ENCODE data around the gene ABHD17A. TPM values are rescaled to one million over a fixed set of nuclear protein-coding genes. Genes with fewer than 3 reads are reported as not detected.
A peak's percentile ranks its signal among the peaks of the same experiment; 100 is the strongest.

The ABHD17A gene
- total and polyA plus RNA-seq, 9 of the 15 experiments (the other 6 are each of a cell fraction or from before 2014, with no cell fraction given) = 0.04 to 135 (median 21.8) TPM; not detected in 1

DNA sequence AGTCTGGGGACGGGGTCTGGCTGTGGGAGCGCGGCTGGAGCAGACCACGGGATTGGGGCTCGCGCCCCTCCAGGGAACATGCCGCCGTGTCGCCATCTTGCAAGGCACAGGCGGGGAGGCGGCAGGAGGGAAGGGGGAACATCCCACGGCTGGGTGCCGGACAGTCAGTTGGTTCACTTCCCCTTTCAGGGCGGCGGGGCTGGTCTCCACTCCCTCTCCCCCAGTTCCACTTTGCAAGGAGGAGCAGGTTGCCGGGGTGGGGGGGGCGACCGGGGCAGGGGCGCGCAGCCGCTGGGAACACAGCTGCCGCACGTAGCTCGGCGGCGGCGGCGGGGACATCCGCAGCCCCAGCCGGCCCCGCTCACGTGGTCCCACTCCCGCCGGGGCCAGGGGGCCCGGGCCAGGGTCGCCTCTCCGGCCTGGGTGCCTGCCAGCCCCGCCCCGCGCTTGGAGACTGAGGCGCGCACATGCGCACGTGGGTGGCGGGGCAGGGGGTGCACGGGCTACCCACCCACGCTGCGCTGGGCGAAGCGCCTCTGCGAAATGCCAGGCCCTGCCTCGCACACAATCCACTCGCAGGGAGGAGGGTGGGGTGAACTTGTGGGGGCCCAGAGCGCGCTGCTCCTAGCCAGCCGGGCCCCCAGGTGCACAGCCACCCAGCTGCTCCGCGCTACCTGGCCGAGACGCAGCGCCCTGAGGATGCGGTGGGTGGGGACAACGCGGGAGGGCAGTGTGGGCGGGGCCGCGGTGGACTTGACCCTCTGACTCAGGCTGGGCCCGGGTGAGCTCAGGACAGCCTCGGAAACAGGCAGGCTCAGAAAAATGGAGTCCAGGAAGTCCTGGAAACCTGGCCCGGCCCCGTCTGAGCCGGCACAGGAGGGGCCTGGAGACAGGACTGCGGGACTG lies 28.3 kb downstream of the ABHD17A start (continued):
- TF ChIP-seq BCL6 (CRISPR knock-in tag; IDR thresholded peaks at IDR 0.05) (no peak), CCNT2 (IDR thresholded peaks at IDR 0.05; ENCODE audit: borderline replicate concordance, extremely low read depth, insufficient read length, low read depth, low read length) (peak; percentile 79), ZNF175 (CRISPR knock-in tag; IDR thresholded peaks at IDR 0.05; ENCODE audit: low read depth) (no peak), GABPB2 (CRISPR knock-in tag; conservative IDR thresholded peaks at IDR 0.05) (no peak), ZFX (CRISPR knock-in tag; IDR thresholded peaks at IDR 0.05) (peak; percentile 37; the same call in 1 of the 2 replicates), ZC3H11A (IDR thresholded peaks at IDR 0.05; ENCODE audit: low read depth, low read length) (no peak), TGIF2 (CRISPR knock-in tag; IDR thresholded peaks at IDR 0.05) (no peak), ZFP1 (CRISPR knock-in tag; IDR thresholded peaks at IDR 0.05) (no peak), POLR3G (IDR thresholded peaks at IDR 0.05; ENCODE audit: extremely low read depth, insufficient read length, insufficient replicate concordance) (no peak), CEBPZ (IDR thresholded peaks at IDR 0.05; ENCODE audit: borderline replicate concordance, low read depth, low read length) (no peak), ZNF699 (CRISPR knock-in tag; IDR thresholded peaks at IDR 0.05; ENCODE audit: insufficient replicate concordance) (no peak), ILK (tag; IDR thresholded peaks at IDR 0.05; ENCODE audit: borderline replicate concordance, low read depth) (no peak), ZNF584 (CRISPR knock-in tag; IDR thresholded peaks at IDR 0.05; ENCODE audit: low read depth) (no peak), ZNF717 (CRISPR knock-in tag; IDR thresholded peaks at IDR 0.05) (no peak), XRCC3 (IDR thresholded peaks at IDR 0.05) (no peak), PTRF (tag; IDR thresholded peaks at IDR 0.05) (no peak), ZNF668 (CRISPR knock-in tag; IDR thresholded peaks at IDR 0.05) (no peak)
- TF ChIP-seq, protein P1, sequence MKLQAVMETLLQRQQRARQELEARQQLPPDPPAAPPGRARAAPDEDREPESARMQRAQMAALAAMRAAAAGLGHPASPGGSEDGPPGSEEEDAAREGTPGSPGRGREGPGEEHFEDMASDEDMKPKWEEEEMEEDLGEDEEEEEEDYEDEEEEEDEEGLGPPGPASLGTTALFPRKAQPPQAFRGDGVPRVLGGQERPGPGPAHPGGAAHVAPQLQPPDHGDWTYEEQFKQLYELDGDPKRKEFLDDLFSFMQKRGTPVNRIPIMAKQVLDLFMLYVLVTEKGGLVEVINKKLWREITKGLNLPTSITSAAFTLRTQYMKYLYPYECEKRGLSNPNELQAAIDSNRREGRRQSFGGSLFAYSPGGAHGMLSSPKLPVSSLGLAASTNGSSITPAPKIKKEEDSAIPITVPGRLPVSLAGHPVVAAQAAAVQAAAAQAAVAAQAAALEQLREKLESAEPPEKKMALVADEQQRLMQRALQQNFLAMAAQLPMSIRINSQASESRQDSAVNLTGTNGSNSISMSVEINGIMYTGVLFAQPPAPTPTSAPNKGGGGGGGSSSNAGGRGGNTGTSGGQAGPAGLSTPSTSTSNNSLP (IDR thresholded peaks at IDR 0.05; ENCODE audit: borderline replicate concordance, low read depth, low read length) = no peak
- TF ChIP-seq, protein P2, sequence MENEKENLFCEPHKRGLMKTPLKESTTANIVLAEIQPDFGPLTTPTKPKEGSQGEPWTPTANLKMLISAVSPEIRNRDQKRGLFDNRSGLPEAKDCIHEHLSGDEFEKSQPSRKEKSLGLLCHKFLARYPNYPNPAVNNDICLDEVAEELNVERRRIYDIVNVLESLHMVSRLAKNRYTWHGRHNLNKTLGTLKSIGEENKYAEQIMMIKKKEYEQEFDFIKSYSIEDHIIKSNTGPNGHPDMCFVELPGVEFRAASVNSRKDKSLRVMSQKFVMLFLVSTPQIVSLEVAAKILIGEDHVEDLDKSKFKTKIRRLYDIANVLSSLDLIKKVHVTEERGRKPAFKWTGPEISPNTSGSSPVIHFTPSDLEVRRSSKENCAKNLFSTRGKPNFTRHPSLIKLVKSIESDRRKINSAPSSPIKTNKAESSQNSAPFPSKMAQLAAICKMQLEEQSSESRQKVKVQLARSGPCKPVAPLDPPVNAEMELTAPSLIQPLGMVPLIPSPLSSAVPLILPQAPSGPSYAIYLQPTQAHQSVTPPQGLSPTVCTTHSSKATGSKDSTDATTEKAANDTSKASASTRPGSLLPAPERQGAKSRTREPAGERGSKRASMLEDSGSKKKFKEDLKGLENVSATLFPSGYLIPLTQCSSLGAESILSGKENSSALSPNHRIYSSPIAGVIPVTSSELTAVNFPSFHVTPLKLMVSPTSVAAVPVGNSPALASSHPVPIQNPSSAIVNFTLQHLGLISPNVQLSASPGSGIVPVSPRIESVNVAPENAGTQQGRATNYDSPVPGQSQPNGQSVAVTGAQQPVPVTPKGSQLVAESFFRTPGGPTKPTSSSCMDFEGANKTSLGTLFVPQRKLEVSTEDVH (IDR thresholded peaks at IDR 0.05; ENCODE audit: low read depth, partially characterized antibody) = no peak

Data from K562 (cell line).